ENCODE measurements around the gene ZSCAN29. TPM values are rescaled to one million over a fixed set of nuclear protein-coding genes. Genes with fewer than 3 reads are reported as not detected.

Gene ZSCAN29
- total RNA-seq, 3 donors from 2014 or later (not counting 1 experiment from before 2014, with no cell fraction given): 26.5 to 38.3 (median 34.2) TPM

DNA sequence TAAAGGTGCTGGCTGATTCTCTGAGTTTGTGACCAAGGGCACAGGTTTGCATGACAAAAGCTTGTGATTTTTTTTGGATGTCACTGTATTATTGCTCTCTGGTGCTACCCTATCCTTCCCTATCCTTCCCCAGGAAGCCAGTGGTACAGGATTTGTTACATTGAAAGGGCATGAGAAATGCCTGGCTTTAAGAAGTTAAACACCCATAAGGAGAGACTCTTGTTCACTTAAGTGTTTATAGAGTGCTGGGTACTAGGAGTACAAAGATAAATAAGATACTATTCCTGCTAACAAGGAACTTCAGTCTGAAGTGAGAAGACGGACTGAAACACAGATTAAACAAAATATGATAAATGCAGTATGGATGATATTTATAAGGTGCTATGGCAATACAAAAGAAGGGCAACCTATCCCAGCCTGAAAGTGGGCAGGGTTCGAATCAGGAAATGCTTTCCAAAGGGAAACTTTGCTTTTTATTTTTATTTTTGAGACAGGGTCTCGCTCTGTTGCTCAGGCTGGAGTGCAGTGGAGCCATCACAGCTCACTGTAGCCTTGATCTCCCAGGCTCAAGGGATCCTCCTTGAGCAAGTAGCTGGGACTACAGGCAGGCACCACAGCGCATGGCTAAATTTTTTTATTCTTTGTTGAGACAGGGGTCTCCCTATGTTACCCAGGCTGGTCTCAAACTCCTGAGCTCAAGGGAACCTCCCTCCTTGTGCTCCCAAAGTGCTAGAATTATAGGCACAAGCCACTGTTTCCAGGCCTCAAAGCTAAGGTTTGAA is 51.7 kb downstream of the ZSCAN29 start:
- H3K27ac Mint-ChIP-seq: no peak overlapping the region
- intact Hi-C loops (cut with micrococcal nuclease): no loop called here
- TF ChIP-seq, protein P1, sequence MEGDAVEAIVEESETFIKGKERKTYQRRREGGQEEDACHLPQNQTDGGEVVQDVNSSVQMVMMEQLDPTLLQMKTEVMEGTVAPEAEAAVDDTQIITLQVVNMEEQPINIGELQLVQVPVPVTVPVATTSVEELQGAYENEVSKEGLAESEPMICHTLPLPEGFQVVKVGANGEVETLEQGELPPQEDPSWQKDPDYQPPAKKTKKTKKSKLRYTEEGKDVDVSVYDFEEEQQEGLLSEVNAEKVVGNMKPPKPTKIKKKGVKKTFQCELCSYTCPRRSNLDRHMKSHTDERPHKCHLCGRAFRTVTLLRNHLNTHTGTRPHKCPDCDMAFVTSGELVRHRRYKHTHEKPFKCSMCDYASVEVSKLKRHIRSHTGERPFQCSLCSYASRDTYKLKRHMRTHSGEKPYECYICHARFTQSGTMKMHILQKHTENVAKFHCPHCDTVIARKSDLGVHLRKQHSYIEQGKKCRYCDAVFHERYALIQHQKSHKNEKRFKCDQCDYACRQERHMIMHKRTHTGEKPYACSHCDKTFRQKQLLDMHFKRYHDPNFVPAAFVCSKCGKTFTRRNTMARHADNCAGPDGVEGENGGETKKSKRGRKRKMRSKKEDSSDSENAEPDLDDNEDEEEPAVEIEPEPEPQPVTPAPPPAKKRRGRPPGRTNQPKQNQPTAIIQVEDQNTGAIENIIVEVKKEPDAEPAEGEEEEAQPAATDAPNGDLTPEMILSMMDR (IDR thresholded peaks at IDR 0.05): no peak
- H3K9me3 Mint-ChIP-seq: no peaks in the 10 kb centered on the region
- H3K36me3 ChIP-seq (ENCODE audit: control insufficient read depth, insufficient read depth, low read length): no peaks in the 10 kb centered on the region
- H3K4me3 ChIP-seq (ENCODE audit: low read length): no peak overlapping the region
- peaks cover 10 to 31% of the 10 kb centered on the region in 2 donors for H3K27me3 Mint-ChIP-seq (ENCODE audit: low read depth in 2 of 2)
- ATAC-seq: no peak
- no peaks in the 10 kb centered on the region for H3K27me3 ChIP-seq (ENCODE audit: control insufficient read depth, insufficient read depth, low read length)
- WGBS (ENCODE audit: insufficient coverage): 93% methylated on average over 4 of the region's 4 CpGs
- DNase-seq: no peak
- no peaks in the 10 kb centered on the region for H3K4me1 ChIP-seq (ENCODE audit: control insufficient read depth, insufficient read depth, low read length)
- no peaks in the 10 kb centered on the region for H3K36me3 Mint-ChIP-seq
- no peak overlapping the region for H3K27ac ChIP-seq (ENCODE audit: low read length)
- no peaks in the 10 kb centered on the region for H3K9me3 ChIP-seq (ENCODE audit: control insufficient read depth, insufficient read depth, low read length)
- no peaks in the 10 kb centered on the region for H3K4me1 Mint-ChIP-seq
- H3K4me3 Mint-ChIP-seq: no peak overlapping the region

DNA sequence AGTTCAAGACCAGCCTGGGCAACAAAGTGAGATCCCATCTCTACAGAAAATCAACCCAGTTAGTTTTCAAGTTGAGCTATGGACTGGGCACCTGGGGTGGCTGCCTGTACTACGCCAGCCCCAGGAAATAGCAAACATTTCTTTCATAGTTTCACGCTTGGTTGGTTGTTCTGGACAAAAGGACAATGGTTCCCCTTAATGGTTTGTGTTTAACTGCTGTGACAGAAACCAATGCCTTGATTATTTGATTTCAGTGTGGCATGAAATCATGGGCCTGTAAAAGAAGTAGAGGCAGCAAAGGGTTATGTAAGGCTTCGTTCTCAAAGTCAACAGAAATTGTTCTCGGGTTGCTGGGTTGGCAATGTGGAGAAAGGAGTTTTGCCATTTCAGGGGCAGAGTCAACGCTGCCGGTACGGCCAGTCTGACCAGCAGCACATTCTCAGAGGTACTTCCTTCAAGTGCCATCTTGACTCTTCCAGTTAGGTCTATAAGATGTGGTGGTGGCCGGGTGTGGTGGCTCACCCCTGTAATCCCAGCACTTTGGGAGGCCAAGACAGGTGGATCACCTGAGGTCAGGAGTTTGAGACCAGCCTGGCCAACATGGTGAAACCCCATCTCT is 53.2 kb downstream of the ZSCAN29 start:
- Mint-ChIP-seq H3K4me1 (no peaks in the 10 kb centered on the region), H3K9me3 (no peaks in the 10 kb centered on the region), H3K36me3 (no peaks in the 10 kb centered on the region), H3K27ac (no peak overlapping the region), H3K27me3 (ENCODE audit: low read depth in 2 of 2) (peaks cover 12 to 31% of the 10 kb centered on the region in 2 donors), H3K4me3 (no peak overlapping the region)
- no peaks in the 10 kb centered on the region for H3K27me3 ChIP-seq (ENCODE audit: control insufficient read depth, insufficient read depth, low read length)
- intact Hi-C loops (cut with micrococcal nuclease): no loop called here
- ATAC-seq: no peak
- H3K4me1 ChIP-seq (ENCODE audit: control insufficient read depth, insufficient read depth, low read length): no peaks in the 10 kb centered on the region
- DNase-seq: no peak
- no peak overlapping the region for H3K4me3 ChIP-seq (ENCODE audit: low read length)
- TF ChIP-seq, protein P1 (IDR thresholded peaks at IDR 0.05): no peak
- WGBS (ENCODE audit: insufficient coverage): 79% methylated on average over 8 of the region's 8 CpGs
- H3K27ac ChIP-seq (ENCODE audit: low read length): no peak overlapping the region
- H3K9me3 ChIP-seq (ENCODE audit: control insufficient read depth, insufficient read depth, low read length): no peaks in the 10 kb centered on the region
- H3K36me3 ChIP-seq (ENCODE audit: control insufficient read depth, insufficient read depth, low read length): no peaks in the 10 kb centered on the region

GRCh38 chr15:43316971-43317346 is 53.9 kb downstream of the ZSCAN29 start:
- Histone ChIP-seq H3K27ac (ENCODE audit: low read length) (no peak overlapping the region), H3K9me3 (ENCODE audit: control insufficient read depth, insufficient read depth, low read length) (no peaks in the 10 kb centered on the region), H3K4me3 (ENCODE audit: low read length) (no peak overlapping the region), H3K27me3 (ENCODE audit: control insufficient read depth, insufficient read depth, low read length) (no peaks in the 10 kb centered on the region), H3K36me3 (ENCODE audit: control insufficient read depth, insufficient read depth, low read length) (no peaks in the 10 kb centered on the region), H3K4me1 (ENCODE audit: control insufficient read depth, insufficient read depth, low read length) (no peaks in the 10 kb centered on the region)
- Mint-ChIP-seq H3K9me3 (no peaks in the 10 kb centered on the region), H3K4me1 (no peaks in the 10 kb centered on the region), H3K36me3 (no peaks in the 10 kb centered on the region), H3K27me3 (ENCODE audit: low read depth in 2 of 2) (peaks cover 13 to 31% of the 10 kb centered on the region in 2 donors), H3K27ac (no peak overlapping the region), H3K4me3 (no peak overlapping the region)
- TF ChIP-seq, protein P1 (IDR thresholded peaks at IDR 0.05): no peak
- intact Hi-C loops (cut with micrococcal nuclease): no loop called here
- DNase-seq: no peak
- WGBS (ENCODE audit: insufficient coverage): 100% methylated on average over 1 of the region's 1 CpG
- ATAC-seq: no peak
